COLO668 (cell line): ENCODE data around the gene LRRC3.

ENCODE experiments used
- DNase-seq: peaks from one replicate; lab custom pipeline; 2025; ENCODE audit not compliant: unreplicated experiment; lab: John Stamatoyannopoulos, UW

The LRRC3 gene

DNA sequence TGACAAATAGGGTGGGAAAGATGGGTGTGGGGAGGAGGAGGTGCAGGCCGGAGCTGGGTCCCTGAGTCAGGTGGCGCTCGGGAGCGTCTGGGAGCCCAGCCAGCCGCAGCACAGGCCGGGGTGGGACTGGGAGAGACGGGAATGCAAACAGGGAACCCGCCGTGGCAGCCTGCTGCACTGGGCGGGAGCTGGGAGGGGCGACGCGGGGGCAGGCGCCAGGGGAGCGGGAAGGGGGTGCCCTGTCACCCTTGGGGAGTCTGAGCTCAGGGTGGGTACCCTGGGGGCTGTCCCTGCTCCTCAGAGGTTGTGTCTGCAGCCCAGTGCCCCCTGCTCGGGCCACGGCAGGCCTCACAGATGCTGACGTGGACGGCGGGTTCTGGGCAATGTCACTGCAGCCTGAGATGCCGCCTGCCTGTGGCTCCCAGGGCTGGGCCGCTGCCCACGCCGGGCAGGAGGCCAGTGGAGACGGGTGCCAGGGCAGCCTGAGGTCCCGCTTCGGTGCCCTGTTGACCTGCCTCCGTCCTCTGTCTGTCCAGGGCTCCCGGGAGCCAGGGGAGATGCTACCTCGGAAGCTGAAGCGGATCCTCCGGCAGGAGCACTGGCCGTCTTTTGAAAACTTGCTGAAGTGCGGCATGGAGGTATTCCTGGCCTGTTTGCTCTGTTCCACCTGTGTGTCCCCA, 16.6 kb upstream of the LRRC3 start:
- no peak for DNase-seq

DNA sequence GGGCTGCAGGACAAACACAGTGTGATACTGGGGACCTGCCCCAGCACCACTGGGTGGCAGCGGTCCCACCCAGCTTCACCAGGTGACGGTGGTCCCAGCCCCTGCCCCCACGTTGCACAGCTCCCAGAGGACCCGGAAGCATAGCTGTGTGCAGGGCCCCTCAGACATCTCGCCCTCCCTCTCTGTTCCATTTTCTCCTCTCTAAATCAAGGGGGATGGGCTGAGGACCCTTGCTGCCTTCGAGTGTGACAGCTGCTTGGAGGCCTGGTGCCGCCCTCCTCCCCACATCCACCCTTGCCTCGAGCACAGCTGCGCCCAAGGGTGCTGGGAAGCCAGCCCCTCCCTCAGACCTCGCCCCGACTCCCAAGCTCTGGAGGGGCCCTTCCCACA, 16.1 kb upstream of the LRRC3 start:
- DNase-seq = no peak

DNA sequence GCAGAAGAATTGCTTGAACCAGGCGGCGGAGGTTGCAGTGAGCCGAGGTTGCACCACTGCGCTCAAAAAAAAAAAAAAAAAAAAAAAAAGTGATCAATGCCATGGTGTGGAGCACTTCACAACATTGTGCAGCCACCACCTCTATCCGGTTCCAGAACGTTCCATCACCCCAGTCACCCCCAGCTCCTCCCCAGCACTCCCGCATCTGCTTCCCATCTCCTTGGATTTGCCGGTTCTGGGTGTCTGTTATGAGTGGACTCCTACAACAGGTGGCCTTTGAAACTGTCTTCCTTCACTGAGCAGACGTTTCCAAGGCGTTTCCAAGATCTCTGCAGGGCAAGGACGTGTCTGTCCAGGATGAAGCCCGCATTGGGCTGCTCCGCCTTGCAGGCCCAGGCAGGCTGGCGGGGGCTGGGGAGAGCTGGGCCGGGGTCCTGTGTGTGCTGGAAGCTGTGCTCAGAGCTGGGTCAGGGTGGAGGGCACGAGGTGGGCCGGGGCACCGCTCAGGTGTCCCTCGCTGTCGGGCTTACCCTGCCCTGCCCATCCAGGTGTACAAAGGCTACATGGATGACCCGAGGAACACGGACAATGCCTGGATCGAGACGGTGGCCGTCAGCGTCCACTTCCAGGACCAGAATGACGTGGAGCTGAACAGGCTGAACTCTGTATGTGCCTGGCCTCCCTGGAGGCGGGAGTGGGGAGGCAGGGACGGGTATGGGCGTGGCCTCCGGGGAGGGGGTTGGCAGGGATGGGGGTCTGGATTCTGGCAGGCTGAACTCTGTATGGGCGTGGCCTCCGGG, 14.9 kb upstream of the LRRC3 start:
- DNase-seq = no peak

DNA sequence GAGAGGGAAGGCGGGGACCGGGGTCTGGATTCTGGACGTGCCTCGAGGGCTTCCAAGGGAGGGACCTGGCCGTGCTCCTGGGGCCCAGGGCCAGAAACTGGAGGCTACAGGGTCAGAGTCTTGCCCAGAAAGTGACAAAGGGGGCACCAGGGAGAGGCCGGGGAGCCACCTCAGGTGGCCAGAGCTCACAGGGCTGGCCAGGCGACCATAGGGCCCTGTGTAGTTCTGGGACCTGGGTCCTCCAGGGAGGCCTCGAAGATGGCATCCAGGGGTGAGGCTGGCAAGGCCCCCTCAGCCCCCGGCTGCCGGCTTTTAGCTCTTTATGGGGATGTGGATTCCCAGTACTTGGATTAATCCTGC, 14.3 kb upstream of the LRRC3 start:
- no peak for DNase-seq

DNA sequence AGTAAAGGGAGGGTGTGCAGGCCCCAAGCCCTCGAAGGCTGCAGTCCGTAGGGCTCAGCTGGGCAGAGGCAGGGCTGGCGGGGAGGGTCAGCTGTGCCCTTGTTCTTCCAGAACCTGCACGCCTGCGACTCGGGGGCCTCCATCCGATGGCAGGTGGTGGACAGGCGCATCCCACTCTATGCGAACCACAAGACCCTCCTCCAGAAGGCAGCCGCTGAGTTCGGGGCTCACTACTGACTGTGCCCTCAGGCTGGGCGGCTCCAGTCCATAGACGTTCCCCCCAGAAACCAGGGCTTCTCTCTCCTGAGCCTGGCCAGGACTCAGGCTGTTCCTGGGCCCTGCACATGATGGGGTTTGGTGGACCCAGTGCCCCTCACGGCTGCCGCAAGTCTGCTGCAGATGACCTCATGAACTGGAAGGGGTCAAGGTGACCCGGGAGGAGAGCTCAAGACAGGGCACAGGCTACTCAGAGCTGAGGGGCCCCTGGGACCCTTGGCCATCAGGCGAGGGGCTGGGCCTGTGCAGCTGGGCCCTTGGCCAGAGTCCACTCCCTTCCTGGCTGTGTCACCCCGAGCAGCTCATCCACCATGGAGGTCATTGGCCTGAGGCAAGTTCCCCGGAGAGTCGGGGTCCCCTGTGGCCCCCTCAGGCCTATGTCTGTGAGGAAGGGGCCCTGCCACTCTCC, 13.6 kb upstream of the LRRC3 start:
- DNase-seq = no peak

DNA sequence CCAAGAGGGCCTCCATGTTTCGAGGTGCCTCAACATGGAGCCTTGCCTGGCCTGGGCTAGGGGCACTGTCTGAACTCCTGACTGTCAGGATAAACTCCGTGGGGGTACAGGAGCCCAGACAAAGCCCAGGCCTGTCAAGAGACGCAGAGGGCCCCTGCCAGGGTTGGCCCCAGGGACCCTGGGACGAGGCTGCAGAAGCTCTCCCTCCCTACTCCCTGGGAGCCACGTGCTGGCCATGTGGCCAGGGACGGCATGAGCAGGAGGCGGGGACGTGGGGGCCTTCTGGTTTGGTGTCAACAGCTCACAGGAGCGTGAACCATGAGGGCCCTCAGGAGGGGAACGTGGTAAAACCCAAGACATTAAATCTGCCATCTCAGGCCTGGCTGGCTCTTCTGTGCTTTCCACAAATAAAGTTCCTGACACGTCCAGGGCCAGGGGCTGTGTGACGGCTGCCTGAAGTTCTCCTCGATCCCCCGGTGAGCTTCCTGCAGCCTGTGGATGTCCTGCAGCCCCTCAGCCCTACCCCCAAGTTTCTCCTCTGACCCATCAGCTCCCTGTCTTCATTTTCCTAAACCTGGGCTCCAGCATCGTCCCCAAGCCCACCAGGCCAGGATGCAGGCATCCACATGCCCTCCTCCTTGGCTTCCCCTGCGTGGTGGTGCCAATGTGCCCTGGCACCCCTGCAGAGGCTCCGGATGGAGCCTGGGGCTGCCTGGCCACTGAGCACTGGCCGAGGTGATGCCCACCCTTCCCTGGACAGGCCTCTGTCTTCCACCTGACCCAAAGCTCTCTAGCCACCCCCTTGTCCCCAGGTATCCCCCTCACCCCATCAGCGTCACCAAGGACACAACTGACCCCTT, 12.8 kb upstream of the LRRC3 start:
- DNase-seq = no peak

DNA sequence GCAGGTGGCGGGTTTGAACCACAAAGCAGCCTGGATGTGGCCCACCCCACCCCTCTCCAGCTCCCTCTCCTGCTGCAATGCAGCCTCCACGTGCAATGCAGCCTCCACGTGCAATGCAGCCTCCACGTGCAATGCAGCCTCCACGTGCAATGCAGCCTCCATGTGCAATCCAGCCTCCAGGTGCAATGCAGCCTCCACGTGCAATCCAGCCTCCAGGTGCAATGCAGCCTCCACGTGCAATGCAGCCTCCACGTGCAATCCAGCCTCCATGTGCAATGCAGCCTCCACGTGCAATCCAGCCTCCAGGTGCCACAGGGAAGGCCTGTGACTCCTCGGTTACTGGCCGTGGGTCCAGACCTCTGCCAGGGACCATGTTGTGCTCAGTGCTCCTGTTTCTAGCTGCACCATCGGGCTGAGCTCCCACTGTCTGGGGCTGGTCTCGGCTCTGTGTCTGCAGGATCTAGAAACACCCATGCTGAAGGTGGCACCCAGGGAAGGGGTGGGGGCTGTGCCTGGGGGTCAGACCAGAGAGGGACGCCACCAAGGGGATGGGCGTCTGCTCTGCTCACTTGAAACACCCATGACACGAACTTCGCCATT, 11.9 kb upstream of the LRRC3 start:
- DNase-seq = no peak

DNA sequence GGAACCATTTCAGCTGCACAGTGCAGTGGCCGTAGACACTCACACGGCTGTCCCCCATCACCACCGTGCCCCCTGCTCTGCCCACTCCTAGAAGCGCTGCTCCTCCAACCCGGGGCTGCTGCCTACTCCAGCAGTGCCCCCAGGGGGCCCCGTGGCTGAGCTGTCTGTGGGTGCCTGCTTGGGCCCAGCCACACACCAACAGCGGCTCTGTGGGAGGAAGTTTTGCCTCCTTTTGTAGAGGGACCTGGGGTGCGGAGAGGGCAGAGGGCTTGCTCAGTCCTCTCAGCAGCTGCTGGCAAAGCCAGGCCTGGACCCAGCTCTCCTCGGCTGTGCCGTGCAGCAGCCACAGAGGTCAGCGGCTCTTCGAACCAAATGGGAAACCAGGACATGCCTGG, 11.4 kb upstream of the LRRC3 start:
- DNase-seq = no peak

DNA sequence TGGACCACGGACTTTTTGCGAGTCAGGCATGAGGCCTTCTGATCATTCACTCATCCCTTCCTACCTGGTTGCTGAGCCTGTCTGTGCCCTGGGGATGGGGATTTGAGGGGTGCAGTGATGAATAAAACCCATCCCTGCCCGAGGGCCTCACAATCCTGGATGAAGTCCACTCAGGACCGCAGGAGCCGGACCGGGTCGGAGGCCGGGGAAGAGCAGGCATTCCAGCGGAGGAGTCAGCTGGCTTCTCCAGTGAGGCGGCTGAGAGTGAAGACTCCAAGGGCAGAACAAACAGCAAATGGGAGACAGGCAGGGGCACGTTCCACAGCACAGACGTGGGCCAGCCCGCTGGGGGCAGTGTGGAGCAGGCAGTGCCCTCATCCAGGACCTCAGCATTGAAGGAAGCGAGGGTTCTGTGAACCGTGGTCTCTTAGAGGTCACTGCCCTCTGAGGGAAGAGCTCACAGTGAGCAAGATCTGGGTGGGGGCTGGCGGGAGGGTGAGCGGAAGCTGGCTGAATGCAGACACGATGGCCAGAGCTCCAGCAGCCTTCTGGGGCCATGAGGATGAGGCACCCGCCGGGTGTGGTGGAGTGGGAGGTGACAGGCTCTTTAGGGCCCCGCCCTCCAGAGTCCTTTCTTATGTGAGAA, 10.9 kb upstream of the LRRC3 start:
- DNase-seq = peak; percentile 43

DNA sequence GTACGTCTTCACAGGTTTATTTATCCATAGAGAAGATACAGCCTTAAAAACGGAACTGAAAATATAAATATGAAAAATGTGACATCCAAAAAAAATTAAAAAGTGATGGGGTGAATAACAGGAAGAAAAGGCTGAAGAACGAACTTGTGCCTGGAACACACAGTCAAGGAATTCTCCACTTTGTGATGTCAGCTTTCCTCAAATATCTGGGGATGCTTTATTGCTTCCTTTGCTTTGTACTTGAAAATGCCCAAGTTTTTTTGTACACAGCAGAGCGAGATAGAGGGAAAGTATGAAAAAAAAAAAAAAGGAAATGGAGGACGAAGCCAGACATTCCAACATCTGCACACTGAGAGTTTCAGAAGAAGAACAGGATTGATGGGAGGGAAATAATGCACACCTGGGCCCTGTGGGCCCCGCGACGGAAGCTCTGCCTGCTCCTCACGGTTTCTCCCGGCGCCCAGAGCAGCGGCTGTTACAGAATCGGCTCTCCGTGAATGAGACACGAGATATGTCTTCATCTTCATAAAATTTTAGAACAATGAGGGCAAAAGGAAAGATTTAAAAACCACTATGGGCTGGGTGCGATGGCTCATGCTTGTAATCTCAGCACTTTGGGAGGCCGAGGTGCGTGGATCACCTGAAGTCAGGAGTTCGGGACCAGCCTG, 10.0 kb upstream of the LRRC3 start:
- DNase-seq = no peak

DNA sequence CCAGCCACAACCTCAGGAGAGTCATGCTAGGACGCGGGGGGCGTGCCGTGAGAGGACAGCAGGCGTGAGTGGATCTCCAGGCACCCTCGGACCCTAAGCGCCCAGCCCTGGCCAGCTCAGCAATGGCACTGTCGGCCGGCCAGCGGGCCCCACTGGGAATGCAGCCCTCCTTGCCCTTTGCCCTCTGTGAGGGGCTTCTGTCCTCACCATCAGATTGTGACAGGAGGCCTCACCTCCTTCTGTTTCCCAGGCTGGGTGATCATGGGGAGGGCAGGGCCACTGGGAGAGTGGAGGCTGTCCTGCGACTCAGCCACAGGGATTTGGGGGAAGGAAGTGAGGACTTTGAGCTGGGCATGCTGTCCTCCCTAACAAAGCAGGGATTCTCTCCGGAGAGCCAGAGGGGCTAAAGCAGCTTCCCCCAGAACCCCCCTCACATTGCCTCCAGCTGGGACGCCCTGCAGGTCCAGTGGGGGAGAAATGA, 6.6 kb upstream of the LRRC3 start:
- DNase-seq = no peak

DNA sequence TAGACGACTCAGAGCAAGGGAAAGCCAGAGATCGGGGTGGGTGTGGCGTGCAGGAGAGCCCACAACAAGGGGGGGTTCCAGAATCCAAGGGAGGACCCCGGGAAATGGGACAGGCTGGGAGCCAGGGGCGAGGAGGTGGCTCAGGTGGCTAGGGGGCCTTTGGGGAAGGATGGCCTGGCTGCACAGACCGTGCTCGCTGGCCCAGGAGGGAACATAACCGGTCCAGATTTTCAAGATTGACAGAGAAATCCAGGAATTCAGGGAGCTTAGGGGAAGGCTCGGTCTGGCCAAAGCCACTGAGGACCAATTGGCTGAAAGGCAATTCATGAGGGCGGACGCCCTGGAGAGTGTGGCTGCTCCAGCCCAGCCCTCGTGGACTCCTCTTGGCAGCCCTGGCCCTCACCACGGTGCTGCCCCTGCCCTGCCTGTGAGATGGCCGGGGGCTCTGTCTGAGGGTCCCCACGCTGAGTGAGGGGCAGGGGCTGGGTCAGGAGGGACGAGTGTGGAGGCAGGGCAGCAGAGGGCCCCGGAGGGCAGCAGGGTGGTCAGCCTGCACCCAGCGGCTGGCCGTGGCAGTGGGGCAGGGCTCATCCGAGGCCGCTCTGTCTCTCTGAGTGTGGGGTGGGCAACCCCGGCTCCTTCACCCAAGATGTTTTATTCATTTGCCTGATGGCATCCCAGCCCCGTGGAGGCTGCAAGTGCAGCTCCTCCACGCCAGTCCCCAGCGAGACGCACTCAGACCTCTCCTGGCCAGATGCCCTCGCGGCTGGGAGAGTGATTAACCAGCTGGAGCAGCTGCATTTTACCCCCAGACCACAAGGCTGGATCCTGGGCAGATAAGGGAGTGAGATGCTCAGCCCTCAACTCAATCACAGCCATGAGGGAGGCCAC, 5.6 kb upstream of the LRRC3 start:
- peak; percentile 42 for DNase-seq

DNA sequence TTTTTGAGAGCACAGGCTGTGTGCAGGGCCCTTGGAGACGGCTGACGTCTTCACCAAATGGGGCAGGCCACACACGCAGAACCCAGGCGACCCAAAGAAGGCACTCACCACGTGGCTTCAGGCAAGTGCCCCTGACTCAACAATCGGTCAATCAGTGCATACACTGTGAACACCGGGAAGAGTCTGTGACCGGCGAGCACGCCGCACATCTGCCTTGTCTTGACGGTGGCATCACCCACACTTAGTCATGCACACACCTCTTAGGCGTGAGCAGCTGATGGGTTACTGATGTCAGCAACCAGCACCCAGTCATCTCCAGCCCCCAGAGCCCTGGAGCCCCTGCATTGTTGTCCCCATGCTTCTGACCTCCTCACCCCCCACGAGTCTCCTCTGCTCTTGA, 4.9 kb upstream of the LRRC3 start:
- peak; percentile 21 for DNase-seq

DNA sequence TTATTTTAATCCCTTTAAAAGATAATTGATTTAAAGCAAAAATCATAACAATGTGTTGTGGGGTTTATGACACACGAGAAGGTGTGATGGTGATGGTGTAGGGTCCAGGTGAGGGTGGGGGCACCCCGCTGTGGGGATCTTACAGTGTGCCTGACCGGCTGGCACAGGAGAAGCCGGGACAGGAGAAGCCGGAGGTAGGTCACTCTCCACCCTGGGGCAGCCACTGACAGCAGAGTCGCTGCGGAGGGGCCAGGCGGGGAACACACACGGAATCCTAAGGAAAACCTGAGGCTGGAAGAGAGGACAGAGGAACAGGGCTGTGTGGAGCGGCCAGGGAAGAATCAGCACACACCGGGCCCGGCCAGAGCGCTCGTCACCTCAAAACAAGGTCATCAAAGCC, 4.3 kb upstream of the LRRC3 start:
- no peak for DNase-seq

DNA sequence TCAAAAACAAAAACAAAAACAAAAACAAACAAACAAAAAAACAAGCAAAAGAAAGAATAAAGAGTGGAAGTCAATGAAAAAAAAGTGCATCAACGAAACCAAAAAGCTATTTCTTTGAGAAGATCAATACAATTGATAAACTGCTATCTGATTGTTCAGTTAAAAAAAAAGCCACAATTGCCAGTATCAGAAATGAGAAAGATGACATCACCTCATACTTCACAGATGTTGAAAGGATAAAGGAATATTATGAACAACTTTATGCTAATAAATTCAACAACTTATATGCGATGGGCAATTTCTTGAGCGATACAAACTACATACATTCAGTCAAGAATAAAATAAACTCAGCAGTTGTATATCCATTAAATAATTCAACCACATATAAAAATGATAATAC, 2.2 kb upstream of the LRRC3 start:
- no peak for DNase-seq

DNA sequence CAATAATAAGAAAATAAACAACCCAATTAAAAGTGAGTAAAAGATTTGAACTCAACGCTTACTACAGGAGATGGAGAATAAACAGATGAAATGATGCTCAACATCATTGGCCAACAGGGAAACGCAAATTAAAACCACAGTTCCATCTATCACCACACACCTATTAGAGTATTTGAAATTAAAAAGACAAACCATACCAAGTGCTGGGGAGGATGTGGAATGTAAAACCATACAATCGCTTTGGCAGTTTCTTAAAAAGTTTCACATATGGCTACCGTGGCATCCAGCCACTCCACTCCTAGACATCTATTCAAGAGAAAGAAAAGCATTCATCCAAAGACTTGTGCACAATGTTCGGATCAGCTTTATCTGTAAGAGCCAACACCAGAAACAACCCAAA, 1.3 kb upstream of the LRRC3 start:
- DNase-seq = no peak

DNA sequence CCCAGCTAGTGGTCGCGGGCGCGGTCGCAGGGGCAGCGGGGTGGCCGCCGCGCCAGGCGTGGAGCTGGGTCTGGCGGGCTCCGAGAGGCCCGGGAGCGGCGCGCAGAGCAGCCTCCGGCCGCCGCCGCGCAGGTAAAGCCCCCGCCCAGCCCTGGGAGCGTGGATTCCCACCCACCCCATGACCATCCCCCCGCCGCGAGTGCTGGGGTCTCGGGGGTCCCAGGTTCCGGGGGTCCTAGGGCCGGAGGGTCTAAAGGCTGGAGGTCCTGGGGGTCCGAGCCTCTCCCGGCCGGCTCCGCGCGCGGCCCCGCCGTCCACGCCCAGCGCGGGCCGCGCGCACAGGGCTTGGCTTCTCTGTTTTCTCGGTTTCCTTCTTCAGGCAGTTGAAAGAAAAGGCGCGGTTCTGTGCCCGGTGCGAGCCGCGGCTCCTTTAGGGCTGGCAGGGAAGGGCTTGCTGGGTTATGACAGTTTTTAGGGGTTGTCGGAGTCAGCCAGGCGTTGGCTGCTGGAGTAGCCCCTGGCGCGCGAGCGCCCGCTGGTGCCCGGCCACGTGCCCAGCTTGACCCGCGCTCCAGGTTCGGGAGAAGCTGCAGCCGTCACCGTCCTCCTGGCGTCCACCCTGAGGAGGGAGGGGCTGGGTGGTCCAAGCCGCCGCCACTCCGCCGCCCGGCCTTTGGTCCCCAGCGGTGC, 359 bp downstream of the LRRC3 start:
- peak; percentile 63 for DNase-seq

DNA sequence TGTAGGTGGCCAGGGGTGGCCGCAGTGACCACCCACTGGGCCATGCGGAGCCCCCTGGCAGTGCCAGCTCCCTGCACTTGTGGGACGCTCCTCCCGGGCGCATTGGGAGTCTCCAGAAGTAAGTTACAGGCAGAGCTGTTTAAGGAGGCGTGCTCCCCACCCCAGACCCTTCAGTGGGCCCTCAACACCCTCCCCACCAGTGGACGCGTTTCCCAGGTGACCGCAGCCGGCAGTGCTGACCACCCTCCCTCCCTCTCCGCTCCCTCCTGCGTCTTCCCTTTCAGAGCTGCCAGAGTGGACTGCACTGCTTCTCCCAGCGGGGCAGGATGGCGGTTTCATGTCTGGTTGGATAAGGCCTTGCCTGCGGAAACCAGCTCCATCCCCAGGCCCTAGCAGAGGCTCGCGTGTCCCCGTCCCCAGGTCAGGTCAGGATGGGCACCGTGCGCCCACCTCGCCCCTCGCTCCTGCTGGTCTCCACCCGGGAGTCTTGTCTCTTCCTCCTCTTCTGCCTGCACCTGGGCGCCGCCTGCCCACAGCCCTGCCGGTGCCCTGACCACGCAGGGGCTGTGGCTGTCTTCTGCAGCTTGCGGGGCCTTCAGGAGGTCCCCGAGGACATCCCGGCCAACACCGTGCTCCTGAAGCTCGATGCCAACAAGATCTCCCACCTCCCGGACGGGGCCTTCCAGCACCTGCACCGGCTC, 1.1 kb downstream of the LRRC3 start:
- no peak for DNase-seq
